ENCODE measurements around the gene AMBN.

DNA sequence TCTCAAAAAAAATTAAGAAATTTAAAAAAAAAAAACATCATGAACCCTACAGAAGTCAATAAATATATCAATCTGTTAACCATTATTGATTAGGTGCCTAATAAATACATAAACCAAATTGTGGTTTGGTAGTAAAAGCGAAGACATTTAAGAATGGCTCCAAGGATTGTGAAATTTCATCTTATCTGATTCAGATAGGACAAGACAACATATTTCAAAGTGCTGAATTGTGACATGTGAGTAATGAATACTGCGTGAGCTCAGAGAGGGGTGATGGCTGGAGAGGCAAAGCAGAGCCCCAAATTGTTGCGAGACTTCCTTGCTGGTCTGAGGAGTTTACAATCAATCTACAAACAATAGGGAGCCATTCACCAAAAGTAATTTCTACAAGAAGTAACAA, 8.2 kb downstream of the AMBN start:
- TF ChIP-seq, protein P1, sequence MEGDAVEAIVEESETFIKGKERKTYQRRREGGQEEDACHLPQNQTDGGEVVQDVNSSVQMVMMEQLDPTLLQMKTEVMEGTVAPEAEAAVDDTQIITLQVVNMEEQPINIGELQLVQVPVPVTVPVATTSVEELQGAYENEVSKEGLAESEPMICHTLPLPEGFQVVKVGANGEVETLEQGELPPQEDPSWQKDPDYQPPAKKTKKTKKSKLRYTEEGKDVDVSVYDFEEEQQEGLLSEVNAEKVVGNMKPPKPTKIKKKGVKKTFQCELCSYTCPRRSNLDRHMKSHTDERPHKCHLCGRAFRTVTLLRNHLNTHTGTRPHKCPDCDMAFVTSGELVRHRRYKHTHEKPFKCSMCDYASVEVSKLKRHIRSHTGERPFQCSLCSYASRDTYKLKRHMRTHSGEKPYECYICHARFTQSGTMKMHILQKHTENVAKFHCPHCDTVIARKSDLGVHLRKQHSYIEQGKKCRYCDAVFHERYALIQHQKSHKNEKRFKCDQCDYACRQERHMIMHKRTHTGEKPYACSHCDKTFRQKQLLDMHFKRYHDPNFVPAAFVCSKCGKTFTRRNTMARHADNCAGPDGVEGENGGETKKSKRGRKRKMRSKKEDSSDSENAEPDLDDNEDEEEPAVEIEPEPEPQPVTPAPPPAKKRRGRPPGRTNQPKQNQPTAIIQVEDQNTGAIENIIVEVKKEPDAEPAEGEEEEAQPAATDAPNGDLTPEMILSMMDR (IDR thresholded peaks at IDR 0.05 in 8 of 11, conservative IDR thresholded peaks at IDR 0.05 in 3 of 11) = no peak
- no peak for TF ChIP-seq POLR2AphosphoS5 (IDR thresholded peaks at IDR 0.05)
- TF ChIP-seq POLR2A (IDR thresholded peaks at IDR 0.05) = no peak
